GM18498 (cell line): ENCODE measurements around the gene ALDOC.

ENCODE experiments used
- ATAC-seq: cut with Tn5 transposase; IDR thresholded peaks from one replicate; pipeline ENCODE4 v1.9.1; 2021; ENCODE audit warnings: mild to moderate bottlenecking, moderate library complexity; ENCODE audit not compliant: unreplicated experiment

The ALDOC gene

DNA sequence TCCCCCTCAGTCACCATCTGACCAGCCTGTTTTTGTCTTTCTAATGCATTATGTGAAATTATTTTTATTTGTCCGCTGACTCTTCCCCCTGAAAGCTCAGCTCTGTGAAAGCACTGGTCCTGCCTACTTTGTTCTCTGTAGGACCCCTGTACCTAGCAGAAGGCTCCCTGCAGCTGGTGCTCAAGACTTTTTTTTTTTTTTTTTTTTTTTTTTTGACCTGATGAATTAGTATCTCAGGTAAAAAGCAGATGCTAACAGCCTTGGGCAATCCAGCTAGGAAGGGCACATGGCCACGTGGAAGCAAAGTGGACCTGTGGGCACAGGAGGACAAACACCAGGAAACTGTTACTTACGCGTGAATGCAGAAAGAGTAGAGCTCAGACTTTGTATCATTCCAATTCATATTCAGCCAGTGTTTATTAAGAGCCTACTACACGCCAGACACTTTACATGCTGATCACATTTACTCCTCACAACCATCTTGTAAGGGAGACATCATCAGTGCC lies 23.6 kb downstream of the ALDOC start:
- no peak for ATAC-seq

DNA sequence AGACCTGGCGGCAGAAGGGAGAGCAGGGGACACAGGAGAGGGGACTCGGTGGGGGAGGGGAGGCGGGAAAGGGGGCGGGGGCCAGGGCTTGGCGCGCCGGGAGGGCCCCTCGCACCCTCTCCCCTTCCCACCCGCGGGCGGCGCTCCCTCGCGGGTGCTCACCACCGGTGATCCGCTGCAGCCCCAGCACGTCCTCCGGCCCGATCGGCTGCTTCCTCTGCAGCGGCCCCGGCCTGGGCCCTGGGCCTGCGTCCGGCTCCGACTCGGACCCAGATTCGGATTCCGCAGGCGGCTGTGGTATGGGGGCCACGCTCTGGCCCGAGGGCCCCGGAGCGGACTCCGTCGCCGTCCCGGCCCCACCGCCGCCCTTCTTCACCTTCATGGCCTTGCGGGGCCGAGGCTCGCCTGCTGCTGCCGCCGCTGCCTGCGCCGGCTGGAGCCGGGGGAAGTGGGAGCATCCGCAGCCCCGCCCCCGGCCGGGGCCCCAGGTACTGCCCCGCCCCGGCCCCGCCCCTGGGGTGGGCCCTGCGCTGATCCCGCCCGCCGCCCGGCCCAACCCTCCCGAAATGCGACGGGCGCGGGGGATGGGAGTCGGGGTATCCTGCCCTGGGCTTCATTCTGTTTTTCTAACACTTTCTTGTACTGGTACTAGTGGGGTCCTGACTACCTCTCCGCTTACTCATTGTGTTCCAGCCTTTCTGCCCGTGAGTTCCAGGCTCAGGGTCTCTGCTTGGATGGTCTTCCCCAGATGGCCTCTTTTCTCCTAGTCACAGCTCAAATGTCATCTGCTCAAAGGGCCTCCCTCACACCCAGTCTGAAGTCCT lies 24.3 kb downstream of the ALDOC start, which contains the start of gene UNC119:
Gene UNC119 (minus strand): TSS at position 449 of the 824 bp plus-strand sequence. CDS start 67 bp downstream, at position 382.
- peak; percentile 74 for ATAC-seq

DNA sequence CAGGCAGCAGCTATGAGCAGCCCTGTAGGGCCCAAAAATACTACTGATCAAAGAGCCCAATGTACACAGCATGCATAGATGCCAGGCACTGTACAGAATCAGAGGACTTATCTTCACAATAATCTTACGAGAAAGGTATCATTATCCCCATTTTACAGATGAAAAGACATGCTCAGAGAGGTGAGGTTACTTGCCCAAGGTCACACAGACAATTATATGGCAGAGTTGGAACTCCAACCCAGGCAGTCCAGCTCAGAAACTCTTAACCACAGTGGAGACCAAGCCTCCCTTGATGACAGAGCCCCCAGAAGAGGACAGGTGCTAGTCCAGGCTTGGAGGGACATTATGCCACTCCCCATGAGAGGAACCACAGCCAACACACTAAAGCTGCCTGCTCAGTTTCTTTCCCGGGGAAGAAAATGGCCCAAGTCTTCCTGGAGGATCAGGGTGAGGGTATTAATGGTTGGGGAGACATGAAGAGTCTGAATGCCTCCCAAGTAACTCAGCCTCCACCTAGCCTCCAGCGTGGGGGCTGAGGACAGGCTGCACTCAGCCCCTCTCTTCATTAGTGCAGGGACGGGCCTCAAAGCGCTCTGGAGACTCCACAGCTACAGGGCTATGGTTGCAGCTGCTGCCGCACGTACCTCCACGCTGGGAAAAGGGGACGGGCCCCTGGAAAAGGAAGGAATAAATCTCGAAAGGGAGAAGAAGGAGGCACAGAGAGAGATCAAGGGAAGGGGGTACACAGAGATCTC lies 25.1 kb downstream of the ALDOC start:
- ATAC-seq, result no peak

DNA sequence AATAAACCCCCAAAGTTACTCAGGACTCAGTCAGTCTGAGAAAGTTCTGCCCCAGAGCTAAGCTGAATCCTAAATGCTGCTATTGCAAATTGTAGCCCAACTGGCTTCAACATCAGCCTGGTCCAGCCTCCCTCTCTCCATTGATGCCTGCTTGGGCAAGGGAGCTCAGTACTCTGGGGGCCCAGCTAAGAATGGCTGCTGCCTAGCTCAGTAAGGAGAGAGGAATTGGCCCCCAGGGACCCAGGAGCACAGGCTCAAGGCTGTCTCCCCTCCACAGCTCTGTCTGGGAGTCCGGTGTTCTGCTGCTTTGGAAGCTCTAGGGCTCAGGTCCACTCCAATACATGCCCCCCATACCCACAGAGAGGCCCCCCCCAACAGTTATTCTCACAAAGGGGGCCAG lies 25.8 kb downstream of the ALDOC start:
- no peak for ATAC-seq

DNA sequence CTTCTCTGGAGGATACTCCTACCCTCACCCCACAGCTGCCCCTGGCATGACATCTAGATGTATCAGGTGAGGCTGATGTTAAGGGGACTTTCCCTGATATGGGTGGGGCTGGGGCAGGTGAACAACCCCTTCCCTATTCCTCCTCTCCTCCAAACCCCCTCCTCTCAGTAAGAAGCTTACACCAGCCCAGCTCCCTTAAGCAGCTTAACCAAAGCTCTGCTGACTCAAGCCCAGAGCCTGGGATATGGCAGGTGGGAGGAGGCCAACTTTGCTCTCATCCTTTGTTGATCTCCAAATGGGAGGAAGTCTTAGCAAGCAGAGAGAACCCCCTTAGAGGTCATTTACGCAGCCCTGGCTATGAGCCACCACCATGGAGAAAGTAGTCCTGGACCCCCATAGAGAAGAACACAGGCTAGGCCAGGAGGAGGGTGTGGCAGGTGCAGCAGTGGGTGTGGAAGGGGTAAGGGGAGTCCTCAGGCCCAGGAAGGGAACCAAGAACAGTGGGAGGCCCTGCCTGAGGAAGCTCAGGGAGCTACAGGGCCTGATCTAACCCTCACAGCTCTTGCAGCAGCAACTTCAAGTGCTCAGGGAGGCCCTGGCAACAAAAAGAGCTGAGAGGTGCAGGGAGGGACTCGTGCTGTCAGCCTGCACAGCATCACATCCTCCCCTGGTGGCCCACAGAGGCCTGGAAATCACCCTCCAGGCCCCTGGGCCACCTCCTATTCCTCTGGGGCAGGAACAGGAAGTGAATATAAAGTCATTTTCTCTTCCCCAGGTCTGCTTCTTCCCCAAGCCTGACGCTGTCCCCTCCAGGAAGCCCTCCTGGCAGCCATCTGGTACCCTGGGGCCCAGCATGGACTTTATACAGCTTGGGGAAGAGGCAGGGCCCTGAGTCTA lies 27.2 kb downstream of the ALDOC start:
- peak; percentile 34 for ATAC-seq

DNA sequence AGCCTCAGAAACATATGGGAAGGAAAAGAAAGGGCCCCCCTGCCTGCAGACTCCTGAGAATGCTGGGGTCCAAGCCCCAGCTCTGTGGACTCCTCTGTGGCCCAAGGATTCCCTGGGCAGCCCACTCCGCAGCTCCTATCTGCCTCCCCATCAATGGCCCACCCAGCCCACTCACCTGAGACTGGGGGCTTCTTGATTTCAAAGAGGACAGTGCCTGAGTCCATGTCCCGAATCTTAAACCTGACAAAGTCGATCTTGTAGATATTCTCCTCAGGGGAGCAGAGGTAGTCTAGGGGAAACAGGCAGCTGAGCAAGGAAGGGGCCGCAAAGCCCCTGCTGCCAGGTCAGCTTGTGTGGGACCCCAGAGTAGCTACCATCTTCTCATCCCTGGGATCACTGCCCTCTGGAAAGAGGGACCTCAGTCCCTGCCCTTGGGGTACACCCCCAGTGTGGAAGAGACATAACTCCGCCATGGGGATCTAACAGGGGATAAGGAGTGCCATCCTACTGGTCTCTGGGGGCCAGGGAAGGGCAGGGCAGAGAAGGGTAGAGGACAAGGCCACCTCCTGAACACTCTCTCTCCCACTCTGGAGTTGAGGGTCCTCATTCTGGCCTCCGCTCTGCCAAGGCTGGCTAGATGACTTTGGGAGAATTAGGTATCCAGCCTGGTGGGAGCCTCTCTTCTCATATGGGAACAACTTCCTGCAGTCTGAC lies 28.1 kb downstream of the ALDOC start:
- no peak for ATAC-seq

DNA sequence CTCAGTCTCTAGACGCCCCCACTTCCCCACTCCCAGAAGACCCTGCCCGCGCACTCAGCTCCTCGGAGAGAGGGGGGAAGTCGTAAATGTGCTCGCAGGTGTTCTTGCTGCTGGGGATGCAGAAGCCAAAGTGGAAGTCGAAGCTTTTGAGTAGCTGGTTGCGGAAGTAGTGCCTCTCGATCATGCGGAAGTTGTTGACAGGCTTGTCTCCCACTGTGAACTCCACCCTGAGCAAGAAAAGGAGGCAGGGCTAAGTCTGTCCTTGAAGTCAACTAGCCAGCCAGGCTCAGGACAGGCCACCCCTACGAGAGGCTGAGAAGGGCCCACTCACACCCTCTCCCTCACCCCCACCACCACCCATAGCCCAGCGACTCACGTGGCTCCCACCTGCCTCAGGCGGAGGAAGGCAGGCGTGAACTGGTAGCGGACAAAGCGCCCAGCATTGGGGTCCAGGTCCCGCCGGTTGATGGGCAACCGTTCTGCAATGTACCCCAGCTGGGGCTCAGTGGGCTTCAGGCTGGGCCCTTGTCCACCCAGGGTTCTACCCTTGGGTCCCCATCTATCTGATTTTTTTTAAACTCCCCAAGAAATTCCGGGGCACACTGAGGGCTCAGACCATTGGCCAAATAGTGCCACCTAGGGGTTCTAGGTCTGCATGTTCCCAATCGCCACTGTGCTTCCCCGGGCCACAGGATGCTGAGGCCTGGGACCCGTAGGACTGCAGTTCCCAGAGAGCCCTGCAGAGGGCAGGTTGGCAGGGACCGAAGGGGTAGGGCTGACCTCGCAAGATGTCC lies 28.9 kb downstream of the ALDOC start:
- peak; percentile 39 for ATAC-seq

DNA sequence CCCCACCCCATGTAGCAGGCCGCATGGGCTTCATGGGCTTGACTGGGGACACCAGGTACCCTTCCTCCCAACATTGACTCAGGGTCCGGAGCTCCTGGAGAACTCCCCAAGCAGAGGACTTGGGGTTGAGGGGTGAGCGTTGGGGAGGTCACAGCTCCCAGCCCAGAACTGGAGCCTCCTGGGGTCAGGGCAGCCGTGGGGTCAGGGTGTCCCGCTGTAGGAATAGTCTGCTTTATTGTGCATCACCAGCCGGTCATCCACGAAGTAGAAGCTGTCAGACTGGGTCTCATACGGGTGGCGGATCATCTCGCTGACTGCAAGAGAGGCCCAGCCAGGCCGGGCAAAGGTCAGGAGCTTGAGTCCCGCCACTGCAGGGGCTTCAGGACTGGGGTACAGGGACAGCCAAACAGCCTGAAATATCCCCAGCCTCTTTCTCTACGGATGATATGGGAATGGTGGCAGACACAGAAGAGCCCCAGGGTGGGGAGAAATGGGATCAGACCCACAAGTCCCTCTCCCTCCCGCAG lies 29.5 kb downstream of the ALDOC start:
- ATAC-seq, result no peak

DNA sequence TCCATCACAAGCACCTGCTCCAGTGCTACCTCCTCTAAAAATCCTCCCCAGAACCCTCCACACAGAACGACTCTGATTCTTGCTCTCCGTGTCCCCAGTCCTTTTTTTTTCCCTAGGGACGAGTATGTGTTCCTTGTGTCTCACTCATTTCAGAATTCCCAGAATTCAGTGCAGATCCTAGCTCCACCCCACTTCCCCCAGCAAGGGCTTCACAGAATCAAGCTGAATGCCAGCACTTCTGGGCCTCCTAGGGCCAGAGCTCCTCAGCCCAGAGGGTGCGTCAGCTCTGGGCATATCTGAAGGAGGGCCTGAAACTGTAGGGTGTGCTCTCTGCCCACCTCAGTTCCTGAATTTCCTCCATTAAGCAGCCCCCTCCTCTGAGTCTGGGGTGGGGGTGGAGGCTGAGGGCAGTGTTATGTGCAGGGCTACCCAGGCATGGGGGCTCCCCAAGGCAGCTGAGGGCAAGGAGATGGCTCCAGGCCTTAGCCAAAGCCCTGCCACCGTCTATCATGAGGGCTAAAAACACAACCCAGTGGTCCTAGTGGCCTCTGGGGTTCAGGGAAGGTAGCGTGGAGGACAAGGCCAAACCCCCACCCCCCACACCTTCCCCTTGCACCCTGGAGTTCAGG lies 30.8 kb downstream of the ALDOC start:
- ATAC-seq, result no peak

DNA sequence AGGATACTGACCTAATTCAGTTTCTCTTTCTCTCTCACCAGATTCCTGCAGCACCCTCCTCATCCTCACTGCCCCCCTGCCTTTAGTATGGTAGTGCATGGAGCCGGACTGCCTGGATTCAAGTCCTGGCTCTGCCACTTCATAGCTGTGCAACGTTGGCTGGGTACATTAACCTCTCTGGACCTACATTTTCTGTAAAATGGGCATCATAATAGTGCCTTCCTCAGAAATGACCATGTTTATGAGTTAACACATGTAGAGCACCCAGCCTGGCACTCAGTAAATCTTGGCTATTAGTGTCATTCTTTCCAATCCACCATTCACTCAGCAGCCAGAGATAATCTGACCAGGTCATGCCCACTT lies 31.6 kb downstream of the ALDOC start:
- ATAC-seq, result no peak

DNA sequence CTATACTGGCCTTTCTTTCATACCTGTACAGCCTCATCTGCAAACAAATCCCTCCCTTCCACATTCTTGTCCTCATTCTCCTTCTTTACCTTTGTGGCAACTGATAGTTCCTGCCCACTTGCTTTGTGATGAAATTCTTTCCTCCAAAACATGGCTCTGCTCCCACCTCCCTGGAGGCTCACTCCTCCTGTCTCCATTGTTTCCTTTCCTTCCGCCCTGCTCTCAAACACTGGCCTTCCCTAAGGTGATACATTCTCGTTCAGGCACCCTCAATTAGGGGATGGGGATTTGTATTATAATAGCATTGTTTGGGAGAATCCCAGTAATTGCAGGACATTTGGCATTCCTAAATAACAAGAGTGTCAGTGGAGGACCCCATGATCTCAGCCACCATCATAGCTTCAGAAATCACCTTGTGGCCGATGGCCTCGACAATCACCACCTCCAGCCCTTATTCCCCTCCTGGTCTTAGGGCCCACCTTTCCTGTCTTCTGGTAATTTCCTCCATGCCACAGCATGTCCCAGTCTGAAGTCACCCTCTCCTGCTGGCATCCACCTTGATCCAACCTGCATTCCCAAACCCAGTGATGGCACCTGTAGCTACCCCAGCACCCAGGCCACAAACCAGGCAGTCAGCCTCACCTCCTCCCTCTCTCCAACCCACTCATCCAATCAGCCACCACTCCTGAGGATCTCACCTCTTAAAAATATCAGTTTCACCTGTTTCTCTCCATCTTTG lies 32.1 kb downstream of the ALDOC start:
- no peak for ATAC-seq

DNA sequence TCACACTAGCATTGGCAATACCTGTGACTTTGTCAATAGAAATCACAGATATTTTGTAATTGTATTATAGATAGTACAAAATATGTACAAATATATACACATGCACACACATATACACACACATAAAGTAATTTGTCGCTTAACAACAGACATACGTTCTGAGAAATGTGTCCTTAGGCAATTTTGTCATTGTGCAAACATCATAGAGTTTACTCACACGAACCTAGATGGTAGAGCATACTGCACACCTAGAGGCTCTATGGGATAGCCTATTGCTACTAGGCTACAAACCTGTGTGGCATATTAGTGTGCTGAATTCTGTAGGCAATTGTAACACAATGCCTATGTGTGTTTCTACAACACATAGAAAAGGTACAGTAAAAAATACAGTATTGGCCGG lies 35.3 kb downstream of the ALDOC start:
- ATAC-seq, result no peak

DNA sequence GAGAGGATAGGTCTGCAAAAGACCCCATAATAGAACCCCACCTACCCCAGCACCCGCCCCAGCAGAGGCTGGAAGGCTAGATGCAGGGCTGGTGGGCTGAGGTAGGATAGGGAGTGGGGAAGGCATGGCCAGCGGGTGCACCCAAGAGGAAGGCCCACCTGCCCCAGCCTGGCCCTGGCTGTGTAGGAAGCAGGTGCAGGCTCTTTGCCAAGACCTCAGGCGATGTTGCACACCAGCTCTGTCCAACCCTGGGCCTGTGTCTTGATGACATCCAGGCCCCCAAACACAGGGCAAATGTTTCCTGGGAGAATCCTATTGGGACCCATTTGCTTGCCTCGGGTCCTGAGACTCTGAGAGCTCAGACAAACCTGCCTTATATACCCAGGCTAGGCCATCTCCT lies 36.5 kb downstream of the ALDOC start:
- no peak for ATAC-seq

DNA sequence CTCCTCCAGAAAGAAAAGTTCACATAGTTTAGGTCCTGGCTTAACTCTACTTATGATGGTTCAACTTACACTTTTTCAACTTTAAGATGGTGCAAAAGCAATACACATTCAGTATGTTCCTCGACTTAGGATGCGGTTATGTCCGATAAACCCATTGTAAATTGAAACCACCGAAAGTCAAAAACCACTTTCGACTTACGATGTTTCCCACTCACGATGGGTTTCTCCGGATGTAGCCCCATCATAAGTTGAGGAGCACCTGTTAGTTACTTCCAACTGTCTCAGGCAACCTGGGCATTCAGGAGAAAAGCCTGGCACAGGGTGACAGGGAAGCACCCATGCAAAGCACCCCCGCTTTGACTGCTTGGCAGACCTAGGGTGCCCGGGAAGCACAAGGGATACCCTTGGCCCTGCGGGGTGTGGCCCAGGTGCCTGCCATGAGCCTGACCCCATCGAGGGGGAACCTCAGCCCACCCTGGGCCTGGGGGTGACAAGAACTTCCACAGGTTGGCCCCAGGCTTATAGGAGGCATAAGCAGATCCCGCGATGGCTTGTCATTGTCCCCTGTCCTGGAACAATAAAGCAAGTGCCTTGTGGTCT lies 38.3 kb downstream of the ALDOC start:
- no peak for ATAC-seq

DNA sequence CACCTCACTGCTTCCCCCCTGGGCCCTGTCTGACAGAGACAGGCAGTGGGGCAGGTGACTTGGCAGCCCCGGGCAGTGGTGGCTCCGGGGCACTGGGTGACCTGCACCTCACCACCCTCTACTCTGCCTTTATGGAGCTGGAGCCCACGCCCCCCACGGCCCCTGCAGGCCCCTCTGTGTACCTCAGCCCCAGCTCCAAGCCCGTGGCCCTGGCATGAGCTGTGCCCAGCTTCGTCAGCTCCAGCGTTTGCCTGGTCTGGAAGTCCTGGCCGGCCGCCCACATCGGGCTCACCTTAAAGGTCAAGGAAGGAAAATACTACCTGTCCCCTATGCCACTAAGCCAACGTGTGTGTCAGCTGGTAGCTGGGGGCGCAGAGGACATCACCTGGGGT lies 39.5 kb downstream of the ALDOC start:
- ATAC-seq, result no peak

DNA sequence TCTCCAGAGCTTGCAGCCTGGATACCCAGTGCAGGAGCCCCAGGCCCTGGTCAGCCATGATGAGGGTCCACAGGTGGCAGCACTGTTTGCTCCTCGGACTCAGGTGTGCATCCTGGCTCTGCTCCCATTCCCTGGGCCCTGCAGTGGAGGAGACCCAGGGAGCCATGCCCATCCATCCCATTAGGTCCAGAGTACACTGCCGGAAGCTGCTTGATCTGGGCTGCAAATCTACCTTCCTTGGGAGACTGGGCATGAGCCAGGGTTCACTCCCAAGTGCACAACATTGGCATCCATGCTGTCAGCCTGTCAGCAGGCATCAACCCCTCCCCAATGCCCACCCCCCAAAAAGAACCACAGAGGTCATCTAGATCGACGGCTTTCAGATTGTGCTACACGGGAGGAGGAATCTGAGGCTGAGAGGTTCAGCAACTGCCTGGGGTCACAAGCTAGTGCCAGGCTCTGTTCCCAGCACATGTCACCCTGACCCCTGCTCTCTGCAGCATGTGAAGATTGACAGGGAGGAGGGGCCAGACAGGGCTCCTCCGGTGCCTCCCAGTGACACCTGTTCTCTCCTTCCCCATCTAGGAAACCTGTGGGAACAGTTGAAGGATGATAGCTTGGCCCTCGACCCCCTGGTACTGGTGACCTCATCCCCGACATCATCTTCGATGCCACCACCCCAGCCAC lies 40.0 kb downstream of the ALDOC start:
- no peak for ATAC-seq

DNA sequence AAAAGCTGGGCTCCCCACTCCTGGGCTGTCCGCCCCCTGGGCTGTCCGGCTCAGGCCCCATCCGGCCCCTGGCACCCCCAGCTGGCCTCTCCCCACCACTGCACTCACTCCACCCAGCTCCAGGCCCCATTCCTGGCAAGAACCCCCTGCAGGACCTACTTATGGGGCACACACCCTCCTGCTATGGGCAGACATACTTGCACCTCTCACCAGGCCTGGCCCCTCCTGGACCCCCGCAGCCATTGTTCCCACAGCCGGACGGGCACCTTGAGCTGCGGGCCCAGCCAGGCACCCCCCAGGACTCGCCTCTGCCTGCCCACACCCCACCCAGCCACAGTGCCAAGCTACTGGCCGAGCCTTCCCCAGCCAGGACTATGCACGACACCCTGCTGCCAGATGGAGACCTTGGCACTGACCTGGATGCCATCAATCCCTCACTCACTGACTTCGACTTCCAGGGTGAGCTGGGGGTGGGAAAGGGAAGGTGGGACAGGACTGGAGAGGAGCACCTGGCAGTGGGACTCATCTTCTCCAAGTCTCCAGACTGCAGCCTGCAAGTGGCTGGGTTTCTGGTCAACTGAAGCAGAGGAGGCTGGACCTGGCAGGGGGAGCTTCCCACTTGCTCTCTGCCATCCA lies 41.8 kb downstream of the ALDOC start:
- no peak for ATAC-seq
